Fibroblast of pulmonary artery (primary cell): ENCODE results near the gene PATZ1.

Source experiments
- DNase-seq: peaks from one replicate; pipeline ENCODE4 v3.0.0-alpha.2; 2010; ENCODE audit warnings: low read depth
- H3K4me3 ChIP-seq: replicated peaks from 2 replicates; pipeline ENCODE4 v1.5.1; 2011; ENCODE audit warnings: low read depth, mild to moderate bottlenecking, control low read depth, low read length, moderate library complexity
- CTCF ChIP-seq: IDR thresholded peaks from 2 replicates; pipeline ENCODE4 v1.5.1; 2011; ENCODE audit warnings: mild to moderate bottlenecking, control low read depth, low read length, inconsistent platforms; ENCODE audit errors: missing control alignments

The PATZ1 gene

GRCh38 chr22:31343235-31344191, 2.6 kb downstream of the PATZ1 start:
- H3K4me3 ChIP-seq = peak overlapping the region; percentile 28
- no peak for TF ChIP-seq CTCF
- peak; percentile 34 for DNase-seq

DNA sequence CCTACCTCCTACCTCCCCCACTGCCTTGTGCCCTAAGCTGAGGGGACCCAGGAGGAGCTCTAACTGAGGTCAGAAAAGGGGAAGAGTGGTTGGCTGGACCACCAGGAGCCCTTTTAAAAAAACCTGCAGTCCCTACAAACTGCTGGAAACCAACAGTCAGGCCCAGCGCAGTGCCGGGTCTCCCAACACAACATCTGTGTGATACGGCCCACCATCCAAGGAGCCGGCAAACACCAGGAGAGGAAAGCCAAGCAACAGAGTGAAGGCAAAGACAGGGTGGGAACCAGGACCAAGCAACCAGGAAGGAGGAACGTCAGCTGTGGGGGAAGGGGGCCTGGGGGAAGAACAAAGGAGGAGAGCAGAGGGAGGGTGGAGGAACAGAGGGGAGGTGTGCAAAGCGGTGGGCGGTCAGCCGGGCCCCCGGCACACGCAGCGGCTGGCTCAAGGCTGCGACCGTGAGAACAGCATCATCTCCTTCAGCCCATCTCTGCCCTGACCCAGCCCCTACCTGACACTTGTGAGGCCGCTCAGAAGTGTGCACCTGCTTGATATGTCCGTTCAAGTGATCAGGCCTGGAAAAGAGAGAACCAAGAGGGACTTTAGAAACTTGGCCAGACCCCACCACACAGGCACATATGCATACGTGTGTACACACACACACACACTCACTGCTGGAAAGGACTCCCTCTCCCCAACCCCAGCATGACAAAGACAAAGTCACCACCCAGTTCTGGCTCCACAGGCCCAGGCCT, 3.6 kb downstream of the PATZ1 start:
- no peak for TF ChIP-seq CTCF
- no peak overlapping the region for H3K4me3 ChIP-seq
- DNase-seq = no peak

DNA sequence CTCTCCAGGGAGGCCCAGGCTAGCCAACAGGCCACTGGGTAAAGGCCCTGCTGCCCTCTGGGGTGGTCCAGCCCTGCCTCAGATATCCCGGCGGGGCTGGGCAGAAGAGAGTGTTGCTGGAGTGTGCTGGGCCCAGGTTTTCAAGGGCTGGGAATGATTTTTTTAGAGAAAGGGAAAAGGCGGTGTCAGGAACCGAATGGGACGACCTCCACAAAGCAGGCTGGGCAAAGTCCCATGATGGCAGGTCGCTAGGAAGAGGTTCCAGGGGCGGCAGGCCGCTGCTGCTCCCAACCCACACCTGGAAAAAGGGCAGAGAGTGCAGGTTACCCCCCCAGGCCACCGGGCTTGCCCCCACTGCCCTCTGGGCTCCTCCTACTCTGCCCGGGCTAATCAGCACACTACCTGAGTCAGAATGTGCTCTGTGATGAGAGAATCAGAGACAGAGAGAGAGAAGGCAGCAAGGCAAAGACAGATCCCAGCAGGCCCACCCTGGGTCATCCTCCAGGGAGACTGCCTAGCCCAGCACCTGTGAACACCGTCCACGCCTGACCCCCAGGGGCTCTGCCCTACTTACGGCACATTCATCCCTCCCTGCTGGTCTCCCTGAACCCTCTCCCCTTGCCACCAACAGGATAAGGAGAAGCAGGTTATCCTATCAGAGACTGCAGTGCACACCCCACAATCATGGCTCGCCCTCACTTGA, 4.6 kb downstream of the PATZ1 start:
- no peak overlapping the region for H3K4me3 ChIP-seq
- no peak for DNase-seq
- no peak for TF ChIP-seq CTCF

GRCh38 chr22:31340765-31341247, 5.3 kb downstream of the PATZ1 start:
- H3K4me3 ChIP-seq = no peak overlapping the region
- TF ChIP-seq CTCF = no peak
- DNase-seq = no peak

GRCh38 chr22:31340360-31340759, 5.8 kb downstream of the PATZ1 start:
- TF ChIP-seq CTCF = no peak
- H3K4me3 ChIP-seq = no peak overlapping the region
- DNase-seq = no peak

DNA sequence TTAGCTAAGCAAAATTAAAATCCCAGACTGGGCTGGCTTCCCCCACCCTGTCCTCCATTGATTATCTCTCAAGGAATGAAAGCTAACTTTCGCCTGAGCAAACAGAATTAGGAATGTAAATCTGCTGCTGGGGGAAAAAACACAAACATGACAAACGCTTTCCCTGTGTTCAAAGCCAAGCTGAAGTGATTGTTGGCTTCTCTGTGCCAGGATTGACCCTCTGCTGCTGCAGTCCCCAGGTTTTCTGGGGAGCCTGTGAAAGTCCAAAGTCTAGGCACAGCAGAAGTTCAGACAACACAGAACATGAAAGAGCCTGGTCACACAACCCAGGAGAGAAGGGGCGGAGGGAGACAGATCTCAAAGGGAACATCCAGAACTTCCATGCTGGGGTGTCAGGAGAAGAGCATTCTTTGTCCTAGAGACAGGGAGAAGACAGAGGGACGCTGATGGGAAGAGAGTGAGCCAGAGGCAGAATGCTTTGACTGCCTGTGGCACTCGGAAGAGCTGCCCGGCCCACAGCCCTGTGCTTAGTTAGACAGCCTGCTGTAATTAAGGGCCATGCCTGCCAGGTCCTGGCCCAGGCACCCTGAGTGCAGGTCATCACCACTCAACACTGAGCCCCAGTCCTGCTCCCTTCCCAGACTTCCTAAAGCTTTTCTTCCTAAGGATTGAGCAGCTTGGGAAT, 6.9 kb downstream of the PATZ1 start:
- H3K4me3 ChIP-seq = no peak overlapping the region
- no peak for TF ChIP-seq CTCF
- DNase-seq = no peak
